ENCODE data around the gene KLF1.

KLF1 gene

GRCh38 chr19:12933287-12934072 is 46.5 kb upstream of the KLF1 start, which contains the start of gene FARSA (continued):
- TF ChIP-seq ATF2 (tag by site-specific recombination; IDR thresholded peaks at IDR 0.05; ENCODE audit: low read depth), result peak; percentile 36; the same call in 1 of the 2 replicates
- peak; percentile 99 for TF ChIP-seq YY2 (tag by site-specific recombination; IDR thresholded peaks at IDR 0.05)
- TF ChIP-seq ZNF341 (tag by site-specific recombination; IDR thresholded peaks at IDR 0.05; ENCODE audit: low read depth), result no peak
- TF ChIP-seq WT1 (tag by site-specific recombination; IDR thresholded peaks at IDR 0.05), result no peak
- TF ChIP-seq ZNF558 (tag by site-specific recombination; IDR thresholded peaks at IDR 0.05), result no peak
- TF ChIP-seq ZNF335 (tag by site-specific recombination; conservative IDR thresholded peaks at IDR 0.05), result peak; percentile 78
- no peak for TF ChIP-seq ZFP69B (tag by site-specific recombination; IDR thresholded peaks at IDR 0.05)
- 0 out of 2 replicates have a peak, but pooled peaks have one; percentile 13 for TF ChIP-seq SCRT2 (tag by site-specific recombination; IDR thresholded peaks at IDR 0.05)
- TF ChIP-seq, protein P1, sequence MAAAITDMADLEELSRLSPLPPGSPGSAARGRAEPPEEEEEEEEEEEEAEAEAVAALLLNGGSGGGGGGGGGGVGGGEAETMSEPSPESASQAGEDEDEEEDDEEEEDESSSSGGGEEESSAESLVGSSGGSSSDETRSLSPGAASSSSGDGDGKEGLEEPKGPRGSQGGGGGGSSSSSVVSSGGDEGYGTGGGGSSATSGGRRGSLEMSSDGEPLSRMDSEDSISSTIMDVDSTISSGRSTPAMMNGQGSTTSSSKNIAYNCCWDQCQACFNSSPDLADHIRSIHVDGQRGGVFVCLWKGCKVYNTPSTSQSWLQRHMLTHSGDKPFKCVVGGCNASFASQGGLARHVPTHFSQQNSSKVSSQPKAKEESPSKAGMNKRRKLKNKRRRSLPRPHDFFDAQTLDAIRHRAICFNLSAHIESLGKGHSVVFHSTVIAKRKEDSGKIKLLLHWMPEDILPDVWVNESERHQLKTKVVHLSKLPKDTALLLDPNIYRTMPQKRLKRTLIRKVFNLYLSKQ (tag by site-specific recombination; IDR thresholded peaks at IDR 0.05; ENCODE audit: borderline replicate concordance), result no peak
- peak; percentile 70; the same call in 1 of the 2 replicates for TF ChIP-seq ZNF324 (tag by site-specific recombination; IDR thresholded peaks at IDR 0.05)
- peak; percentile 81 for TF ChIP-seq ZEB2 (tag by site-specific recombination; IDR thresholded peaks at IDR 0.05)
- TF ChIP-seq ZNF585B (tag by site-specific recombination; IDR thresholded peaks at IDR 0.05), result no peak
- TF ChIP-seq GLI4 (tag by site-specific recombination; IDR thresholded peaks at IDR 0.05), result no peak
- no peak for TF ChIP-seq ZNF394 (tag by site-specific recombination; IDR thresholded peaks at IDR 0.05; ENCODE audit: borderline replicate concordance)
- TF ChIP-seq SALL2 (tag by site-specific recombination; IDR thresholded peaks at IDR 0.05; ENCODE audit: borderline replicate concordance), result no peak
- no peak for TF ChIP-seq ZNF121 (tag by site-specific recombination; IDR thresholded peaks at IDR 0.05)
- TF ChIP-seq IKZF3 (tag by site-specific recombination; IDR thresholded peaks at IDR 0.05), result no peak
- TF ChIP-seq ZNF513 (tag by site-specific recombination; IDR thresholded peaks at IDR 0.05), result 0 out of 2 replicates have a peak, but pooled peaks have one; percentile 15
- TF ChIP-seq KLF16 (tag by site-specific recombination; IDR thresholded peaks at IDR 0.05), result peak; percentile 67
- peak; percentile 92 for TF ChIP-seq REST (tag by site-specific recombination; IDR thresholded peaks at IDR 0.05)
- TF ChIP-seq GLIS1 (tag by site-specific recombination; IDR thresholded peaks at IDR 0.05), result no peak
- no peak for TF ChIP-seq ZNF747 (tag by site-specific recombination; IDR thresholded peaks at IDR 0.05)
- TF ChIP-seq ZNF302 (tag by site-specific recombination; IDR thresholded peaks at IDR 0.05; ENCODE audit: low read depth), result no peak
- TF ChIP-seq ZNF2 (tag by site-specific recombination; IDR thresholded peaks at IDR 0.05), result peak; percentile 90; the same call in 1 of the 2 replicates
- TF ChIP-seq ZNF677 (tag by site-specific recombination; IDR thresholded peaks at IDR 0.05), result no peak
- TF ChIP-seq KLF17 (tag by site-specific recombination; IDR thresholded peaks at IDR 0.05), result peak; percentile 49
- TF ChIP-seq ZNF843 (tag by site-specific recombination; IDR thresholded peaks at IDR 0.05), result peak; percentile 30; the same call in 1 of the 2 replicates
- TF ChIP-seq ZNF664 (tag by site-specific recombination; IDR thresholded peaks at IDR 0.05), result no peak
- TF ChIP-seq GLIS2 (tag by site-specific recombination; IDR thresholded peaks at IDR 0.05), result no peak
- peak; percentile 58; the same call in 1 of the 2 replicates for TF ChIP-seq KLF9 (tag by site-specific recombination; IDR thresholded peaks at IDR 0.05; ENCODE audit: low read depth)
- TF ChIP-seq ZNF560 (tag by site-specific recombination; IDR thresholded peaks at IDR 0.05; ENCODE audit: borderline replicate concordance), result no peak
- TF ChIP-seq OVOL3 (tag by site-specific recombination; IDR thresholded peaks at IDR 0.05), result no peak; the same call in 1 of the 2 replicates

All from HEK293 (cell line).